DND-41 (cell line): Measurements from ENCODE around the gene PPP2R5B.

ENCODE experiments used
- CTCF ChIP-seq: IDR thresholded peaks from 2 replicates; pipeline ENCODE4 v1.5.1; 2012; ENCODE audit warnings: borderline replicate concordance, low read length, moderate library complexity, mild to moderate bottlenecking; ENCODE audit not compliant: poor library complexity, severe bottlenecking; ENCODE audit errors: extremely low read depth
- EZH2 ChIP-seq: IDR thresholded peaks from 3 replicates; pipeline ENCODE4 v1.6.1; 2012; ENCODE audit warnings: borderline replicate concordance, low read depth, mild to moderate bottlenecking, moderate library complexity, low read length, inconsistent platforms; ENCODE audit not compliant: severe bottlenecking

- TF ChIP-seq CTCF (no peak), EZH2 (no peak)
Observed at GRCh38 chr11:64921384-64921783, 3.1 kb upstream of the PPP2R5B start.
